Embryonic facial prominence (tissue), 1 donor: Measurements from ENCODE around the gene TIRAP.
"Not testable (repeated sequence)": the region's sequence is repeated elsewhere in the genome, so short reads cannot be mapped to it uniquely, and the experiment has no call there.

Experiments used
- DNase-seq: peaks from one replicate; pipeline ENCODE4 v3.0.0-alpha.2; 2016; ENCODE audit errors: extremely low spot score

TIRAP gene, protein sequence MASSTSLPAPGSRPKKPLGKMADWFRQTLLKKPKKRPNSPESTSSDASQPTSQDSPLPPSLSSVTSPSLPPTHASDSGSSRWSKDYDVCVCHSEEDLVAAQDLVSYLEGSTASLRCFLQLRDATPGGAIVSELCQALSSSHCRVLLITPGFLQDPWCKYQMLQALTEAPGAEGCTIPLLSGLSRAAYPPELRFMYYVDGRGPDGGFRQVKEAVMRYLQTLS

GRCh38 chr11:126282736-126283591 lies at the start of gene TIRAP:
Gene TIRAP (plus strand): TSS chr11:126283093. CDS start chr11:126290895, 7,802 bp downstream.
- peak; percentile 70 for DNase-seq

- no peak for DNase-seq
Measured at GRCh38 chr11:126233391-126233790, 49.5 kb upstream of the TIRAP start.

- no peak for DNase-seq
Measured at GRCh38 chr11:126246636-126247035, 36.3 kb upstream of the TIRAP start.

- DNase-seq = no peak
Measured at GRCh38 chr11:126253265-126253664, 29.6 kb upstream of the TIRAP start.

DNA sequence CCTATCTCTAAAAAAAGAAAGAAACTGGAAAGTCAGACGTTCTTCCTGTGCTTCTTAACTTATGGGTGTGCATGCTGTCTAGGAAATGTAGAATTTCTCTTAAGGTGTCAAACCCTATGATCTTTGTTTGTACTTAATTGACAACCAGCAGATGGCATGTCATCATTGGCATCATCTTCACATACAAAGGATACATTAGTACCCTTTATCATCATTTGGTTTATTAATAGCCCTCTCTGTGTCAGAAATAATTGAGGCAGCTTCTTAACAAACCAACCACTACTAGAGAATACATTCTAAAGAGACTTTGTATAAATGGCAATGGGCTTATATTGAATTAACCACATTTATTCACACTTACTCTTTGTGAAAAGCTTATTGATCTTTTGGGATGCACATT lies 28.1 kb upstream of the TIRAP start:
- no peak for DNase-seq

- DNase-seq = not testable (repeated sequence)
Measured at GRCh38 chr11:126255507-126255906, 27.4 kb upstream of the TIRAP start.

DNA sequence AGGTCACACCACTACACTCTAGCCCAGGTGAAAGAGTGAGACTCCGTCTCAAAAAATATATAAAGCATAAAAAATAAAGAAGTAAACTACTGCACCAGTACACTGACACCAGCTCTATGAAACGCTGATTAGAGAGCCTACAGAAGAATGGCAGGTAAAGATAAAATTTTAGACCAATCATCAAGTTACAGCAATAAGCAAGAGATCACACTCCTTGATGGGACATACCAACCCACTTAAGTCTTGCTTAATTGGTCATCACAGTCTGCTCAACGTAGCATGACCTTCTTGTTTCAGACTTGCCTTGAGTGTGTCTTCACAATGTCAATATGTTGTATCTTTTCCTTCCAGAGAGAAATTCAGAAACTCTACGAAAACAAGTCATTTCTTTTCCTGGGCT lies 26.7 kb upstream of the TIRAP start:
- DNase-seq = no peak

DNA sequence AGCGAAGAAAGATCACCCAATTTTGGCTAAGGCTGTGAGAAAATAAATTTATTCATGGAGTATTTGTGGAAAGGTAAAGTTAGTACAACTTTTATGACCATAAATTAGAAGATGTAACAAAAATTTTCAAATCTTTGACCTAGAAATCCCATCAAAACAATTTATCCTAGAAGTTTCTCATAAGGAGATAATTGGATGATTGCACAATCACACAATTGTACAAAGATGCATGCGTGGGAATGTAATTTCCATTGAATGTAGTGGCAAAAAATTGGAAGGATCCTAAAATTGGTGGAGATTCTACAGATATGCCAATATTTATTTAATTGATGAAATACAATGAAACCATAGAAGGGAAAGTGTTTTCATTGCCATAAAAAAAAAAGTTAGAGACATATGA lies 25.7 kb upstream of the TIRAP start:
- no peak for DNase-seq

GRCh38 chr11:126257764-126258163 lies 25.1 kb upstream of the TIRAP start:
- no peak for DNase-seq

GRCh38 chr11:126262216-126262615 lies 20.7 kb upstream of the TIRAP start:
- no peak for DNase-seq

DNA sequence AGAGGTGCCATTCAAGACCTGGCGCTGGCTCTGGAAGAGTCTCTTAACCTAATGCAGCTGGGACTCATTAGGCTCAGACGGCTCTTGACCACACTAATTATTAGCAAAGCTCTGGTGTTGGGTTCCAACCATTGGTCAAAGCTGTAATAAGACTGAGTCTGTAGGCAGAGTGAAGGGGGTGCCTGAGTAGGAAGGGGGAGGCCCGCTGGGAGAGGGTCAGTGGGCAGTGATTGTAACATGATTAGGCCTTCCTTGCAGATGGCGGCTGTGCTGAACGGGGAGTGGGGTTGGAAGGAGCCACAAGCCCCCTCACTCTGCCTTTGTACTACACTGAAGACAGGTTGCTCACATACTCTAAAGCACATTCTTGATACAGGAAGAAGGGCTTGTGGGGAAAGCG lies 19.4 kb upstream of the TIRAP start:
- no peak for DNase-seq

DNA sequence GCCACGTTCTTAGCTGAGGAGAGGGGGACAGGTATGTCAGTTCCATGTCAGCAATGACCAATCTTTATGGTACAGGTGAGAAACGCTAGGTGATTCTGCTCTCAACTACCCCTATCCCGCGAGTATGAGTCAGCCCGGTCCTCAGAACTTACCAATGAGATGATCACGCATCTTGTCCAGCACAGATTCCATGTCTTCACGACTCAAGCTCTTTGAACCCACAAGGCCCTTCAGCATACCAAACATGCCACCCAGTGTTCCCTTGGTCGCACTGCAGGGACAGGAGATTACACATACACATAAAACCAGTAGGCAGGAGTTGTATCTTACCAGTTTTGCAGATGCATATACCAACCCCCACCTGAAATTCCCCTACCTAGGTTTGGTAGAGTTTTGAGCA lies 17.1 kb upstream of the TIRAP start:
- no peak for DNase-seq

DNA sequence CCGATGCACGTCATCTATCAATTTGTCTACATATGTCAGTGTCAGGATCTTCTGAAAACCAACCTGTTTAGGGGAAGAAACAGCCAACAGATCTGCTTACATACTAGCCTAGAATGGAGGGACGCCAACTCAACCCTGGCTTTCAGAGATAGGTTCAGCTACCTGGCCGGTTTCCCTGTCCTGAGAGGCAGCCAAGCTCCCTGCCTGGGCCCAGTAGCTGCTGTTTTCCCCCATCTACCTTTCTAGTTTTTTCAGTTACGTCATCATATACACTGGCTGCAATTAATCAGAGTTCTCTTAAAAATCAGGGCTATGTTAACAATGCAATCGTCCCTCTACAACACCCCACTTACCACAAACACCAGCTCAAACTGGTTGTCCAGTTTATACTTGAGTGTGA lies 15.2 kb upstream of the TIRAP start:
- DNase-seq = no peak

DNA sequence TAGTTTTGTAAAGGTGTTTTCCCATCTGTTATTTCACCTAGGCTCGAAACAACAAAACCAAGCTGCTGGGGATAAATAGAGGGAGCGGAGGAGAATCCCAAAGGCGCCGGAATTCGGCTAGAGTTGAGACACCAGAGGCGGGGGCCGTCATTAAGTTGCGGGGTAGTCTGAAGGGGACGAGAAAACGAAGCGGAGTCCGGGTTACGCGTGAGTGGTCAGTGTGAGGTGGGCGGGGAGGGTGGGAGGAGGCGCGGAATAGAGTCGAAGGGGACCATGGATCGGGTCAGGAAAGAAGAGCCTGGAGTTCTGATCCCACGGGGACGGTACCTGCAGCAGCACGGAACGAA lies 14.6 kb upstream of the TIRAP start:
- DNase-seq = no peak

GRCh38 chr11:126268708-126269579 lies 13.9 kb upstream of the TIRAP start, which contains the start of the genes FOXRED1 and SRPRA:
Gene FOXRED1 (plus strand): TSS chr11:126269154. CDS start chr11:126269207, 53 bp downstream.
Gene SRPRA (minus strand): TSS chr11:126268895. CDS start chr11:126268804, 91 bp downstream.
- DNase-seq = peak; percentile 98

DNA sequence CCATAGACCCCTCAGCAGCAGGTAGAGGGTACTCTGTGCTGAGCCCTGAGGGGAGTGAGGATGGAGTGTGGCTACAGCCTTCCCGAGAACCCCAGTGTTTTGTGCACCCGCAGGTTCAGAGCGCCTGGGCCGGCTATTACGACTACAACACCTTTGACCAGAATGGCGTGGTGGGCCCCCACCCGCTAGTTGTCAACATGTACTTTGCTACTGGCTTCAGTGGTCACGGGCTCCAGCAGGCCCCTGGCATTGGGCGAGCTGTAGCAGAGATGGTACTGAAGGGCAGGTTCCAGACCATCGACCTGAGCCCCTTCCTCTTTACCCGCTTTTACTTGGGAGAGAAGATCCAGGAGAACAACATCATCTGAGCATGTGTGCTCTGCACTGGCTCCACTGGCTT lies 5.6 kb upstream of the TIRAP start:
- DNase-seq = no peak

DNA sequence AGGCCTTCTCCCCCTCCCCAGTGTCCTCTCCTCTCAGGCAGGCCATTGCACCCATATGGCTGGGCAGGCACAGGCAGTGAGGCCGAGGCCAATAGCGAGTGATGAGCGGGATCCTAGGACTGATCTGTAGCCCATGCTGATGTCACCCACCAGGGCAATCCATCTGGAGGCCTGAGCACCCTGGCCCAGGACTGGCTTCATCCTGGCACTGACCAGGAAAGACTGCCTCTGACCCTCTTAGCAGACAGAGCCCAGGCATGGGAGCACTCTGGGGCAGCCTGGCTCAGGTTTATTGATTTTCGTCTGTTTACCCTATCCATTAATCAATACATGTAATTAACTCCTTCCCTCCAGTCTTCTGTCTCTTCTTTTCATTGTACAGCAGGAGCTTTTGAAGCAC lies 5.1 kb upstream of the TIRAP start:
- DNase-seq = no peak

- no peak for DNase-seq
Measured at GRCh38 chr11:126279191-126279590, 3.7 kb upstream of the TIRAP start.

DNA sequence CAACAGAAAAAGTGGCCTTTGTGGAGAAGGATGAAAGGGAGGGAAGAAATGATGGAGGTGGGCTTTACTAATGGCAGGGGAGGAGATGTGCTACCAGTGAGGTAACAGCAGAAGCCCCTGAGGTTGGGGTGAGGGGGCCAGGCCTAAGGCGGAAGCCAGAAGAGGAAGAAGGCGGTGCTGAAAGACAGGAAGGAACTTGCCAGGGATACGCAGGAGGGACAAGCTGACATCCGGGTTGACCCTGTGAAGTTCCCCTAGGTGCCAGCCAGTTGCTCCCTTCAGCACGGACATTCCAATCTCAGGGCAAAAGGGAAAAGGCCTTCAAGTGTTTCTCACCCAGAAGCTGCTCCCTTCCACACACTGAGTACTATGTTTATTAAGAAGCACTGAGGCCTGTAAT lies 2.3 kb upstream of the TIRAP start:
- no peak for DNase-seq

DNA sequence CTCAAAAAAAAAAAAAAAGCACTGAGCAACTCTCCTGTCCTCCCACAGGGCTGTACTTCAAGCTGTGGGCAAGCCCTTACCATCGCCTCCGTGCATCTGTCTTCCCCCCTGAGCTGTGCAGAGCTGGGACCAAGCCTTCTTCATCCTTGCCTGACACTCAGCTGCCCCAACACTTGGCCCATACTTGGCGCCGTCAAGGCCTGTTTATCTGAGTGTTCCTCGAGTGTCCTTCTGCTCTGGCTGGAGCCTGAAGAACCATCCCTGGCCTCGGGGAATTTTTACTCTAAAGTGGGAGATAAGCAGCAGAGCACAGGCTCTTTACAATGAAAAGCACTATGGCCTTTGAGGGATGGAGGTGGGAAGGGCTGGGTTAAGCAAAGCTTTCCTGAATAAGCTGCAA lies 1.6 kb upstream of the TIRAP start:
- no peak for DNase-seq

DNA sequence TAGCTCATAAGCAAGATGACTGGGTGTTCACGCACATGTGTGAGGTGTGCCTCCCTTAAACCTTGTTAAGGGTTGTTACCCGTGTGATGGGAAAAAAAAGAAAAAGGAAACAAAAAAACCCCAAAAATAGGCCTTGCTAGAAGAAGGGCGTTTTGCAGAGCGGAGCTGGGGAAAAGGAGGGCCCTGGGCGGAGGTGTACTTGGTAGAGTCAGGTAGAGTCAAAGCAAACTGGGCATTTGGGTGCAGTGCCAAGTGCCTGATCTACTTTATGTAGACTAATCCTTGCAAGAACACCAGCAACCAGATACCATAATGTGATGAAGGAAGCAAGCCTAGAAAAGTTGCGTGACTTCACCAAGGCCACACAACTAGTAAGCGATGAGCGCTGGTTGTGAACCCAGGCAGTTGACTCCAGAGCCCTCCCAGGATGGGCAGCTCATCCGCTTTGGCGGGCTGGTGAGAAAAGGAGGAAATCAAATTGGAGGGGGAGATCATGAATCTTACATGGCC lies 1.2 kb upstream of the TIRAP start:
- no peak for DNase-seq

DNA sequence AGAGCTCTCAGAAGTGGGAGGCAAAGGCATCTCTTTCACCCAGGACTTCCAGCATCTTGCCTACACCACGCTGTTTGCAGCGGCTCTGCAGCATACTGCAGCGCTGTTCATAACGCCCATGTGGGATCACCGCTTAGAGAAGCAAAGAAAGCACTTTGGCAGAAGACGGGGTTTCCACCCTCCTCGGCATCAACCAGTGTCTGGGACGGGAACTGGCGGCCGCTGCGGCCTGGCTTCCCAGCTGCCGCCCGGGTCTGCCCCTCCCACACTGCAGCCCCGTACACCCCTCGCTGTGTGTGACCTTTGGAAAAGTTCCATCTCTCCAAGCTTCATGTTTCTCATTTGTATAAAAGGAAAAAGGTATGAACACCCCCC lies 545 bp upstream of the TIRAP start:
- DNase-seq = no peak
